B cell (primary cell): ENCODE measurements around the gene PITRM1. TPM values are rescaled to one million over a fixed set of nuclear protein-coding genes. Genes with fewer than 3 reads are reported as not detected.

Experiments
- ATAC-seq: fragments of 200-7000 bp; cut with Tn5 transposase; one replicate; pipeline ENCODE4 v1.10.0; 2021; ENCODE audit warnings: low read depth, mild to moderate bottlenecking, moderate number of reproducible peaks, moderate library complexity
- CTCF ChIA-PET: fragments of 350-600 bp; sonication (Branson Sonifier 250); formaldehyde crosslinking; loops from one replicate; lab custom pipeline; 2021; ENCODE audit warnings: antibody characterized with exemption, inconsistent platforms; lab: Charles Lee
- POLR2A ChIA-PET: fragments of 350-600 bp; sonication (Branson Sonifier 250); formaldehyde crosslinking; loops from one replicate; lab custom pipeline; 2021; ENCODE audit warnings: antibody characterized with exemption; lab: Charles Lee
- DNase-seq: peaks from one replicate; pipeline ENCODE4 v3.0.0; 2013
- H2AFZ ChIP-seq: 2 replicates; pipeline ENCODE4 v1.6.1; 2012; ENCODE audit warnings: mild to moderate bottlenecking, low read depth, low read length; ENCODE audit not compliant: insufficient read depth, poor library complexity, severe bottlenecking
- H3K27ac ChIP-seq, 2 donors: 1 replicate in 1 of 2; 2 replicates in 1 of 2; pipeline ENCODE4 v1.5.1; 2012 to 2013; ENCODE audit warnings: low read length in 2 of 2, mild to moderate bottlenecking in 2 of 2, moderate library complexity in 1 of 2
- H3K27me3 ChIP-seq, 4 experiments: fragments of 200-600 bp in 1 of 4; sonication (generic) in 1 of 4; replicated peaks in 1 of 4; 1 replicate in 2 of 4; 2 replicates in 2 of 4; pipeline versions ENCODE4 v1.6.1 to v1.7.0; 2013 to 2016; ENCODE audit warnings: low read length in 3 of 4, mild to moderate bottlenecking in 2 of 4, mixed read lengths in 1 of 4, moderate library complexity in 1 of 4; ENCODE audit not compliant: insufficient read depth in 4 of 4, control insufficient read depth in 3 of 4; ENCODE audit errors: control extremely low read depth in 1 of 4
- H3K36me3 ChIP-seq, 2 experiments: replicated peaks in 1 of 2; 1 replicate in 1 of 2; 2 replicates in 1 of 2; pipeline versions ENCODE4 v1.6.1 to v1.7.1; 2013; ENCODE audit warnings: low read length in 1 of 2; ENCODE audit not compliant: insufficient read depth in 2 of 2, control insufficient read depth in 1 of 2; ENCODE audit errors: control extremely low read depth in 1 of 2, extremely low read depth in 1 of 2
- H3K4me1 ChIP-seq, 2 donors: fragments of 200-600 bp in 1 of 2; sonication (generic) in 1 of 2; 1 replicate in 1 of 2; 2 replicates in 1 of 2; pipeline versions ENCODE4 v1.5.1 to v1.6.1; 2013 to 2017; ENCODE audit warnings: low read length in 2 of 2; ENCODE audit not compliant: control insufficient read depth in 2 of 2, insufficient read depth in 2 of 2
- H3K4me2 ChIP-seq: replicated peaks from 2 replicates; pipeline ENCODE3; 2012; ENCODE audit warnings: mild to moderate bottlenecking, low read depth, low read length; ENCODE audit not compliant: poor library complexity, severe bottlenecking
- H3K4me3 ChIP-seq, 5 experiments: fragments of 200-600 bp in 1 of 5; sonication (generic) in 1 of 5; 1 replicate in 3 of 5; 2 replicates in 2 of 5; pipeline versions ENCODE4 v1.5.1 to v1.7.0; 2011 to 2016; ENCODE audit warnings: low read length in 4 of 5, mild to moderate bottlenecking in 4 of 5, low read depth in 2 of 5, control low read depth in 1 of 5, moderate library complexity in 1 of 5; ENCODE audit not compliant: insufficient read depth in 1 of 5; ENCODE audit errors: control extremely low read depth in 1 of 5, extremely low read depth in 1 of 5
- H3K79me2 ChIP-seq: fragments of 200-600 bp; sonication (generic); one replicate; pipeline ENCODE4 v1.6.0; 2016; ENCODE audit warnings: low read length; ENCODE audit not compliant: control insufficient read depth, insufficient read depth
- H3K9ac ChIP-seq: fragments of 200-600 bp; sonication (generic); 2 replicates; pipeline ENCODE4 v1.6.1; 2017; ENCODE audit warnings: mild to moderate bottlenecking, low read length, moderate library complexity
- H3K9me3 ChIP-seq, 3 donors: one replicate each; pipeline versions ENCODE4 v1.6.1 to v1.7.1; 2013; ENCODE audit warnings: low read length in 2 of 3; ENCODE audit not compliant: control insufficient read depth in 2 of 3, insufficient read depth in 1 of 3; ENCODE audit errors: control extremely low read depth in 1 of 3
- H4K20me1 ChIP-seq: 2 replicates; pipeline ENCODE4 v1.6.0; 2012; ENCODE audit warnings: mild to moderate bottlenecking, low read length; ENCODE audit not compliant: insufficient read depth, control insufficient read depth, poor library complexity, severe bottlenecking
- H3K27ac Mint-ChIP-seq: one replicate; pipeline ENCODE4 v1.8.0; 2021; ENCODE audit warnings: mixed read lengths
- H3K27me3 Mint-ChIP-seq: one replicate; pipeline ENCODE4 v1.8.0; 2021; ENCODE audit warnings: mixed read lengths
- H3K4me1 Mint-ChIP-seq: one replicate; pipeline ENCODE4 v1.8.0; 2021; ENCODE audit warnings: mixed read lengths
- H3K4me3 Mint-ChIP-seq: one replicate; pipeline ENCODE4 v1.8.0; 2021; ENCODE audit warnings: mixed read lengths
- H3K9me3 Mint-ChIP-seq: one replicate; pipeline ENCODE4 v1.8.0; 2022; ENCODE audit warnings: mixed read lengths; ENCODE audit not compliant: insufficient read depth
- CTCF ChIP-seq: fragments of 200-600 bp; IDR thresholded peaks from one replicate; pipeline ENCODE4 v1.8.0; 2022; ENCODE audit warnings: antibody characterized with exemption, mild to moderate bottlenecking
- EZH2 ChIP-seq: IDR thresholded peaks from 2 replicates; pipeline ENCODE4 v1.6.1; 2012; ENCODE audit warnings: borderline replicate concordance, low read depth, mild to moderate bottlenecking, moderate library complexity, low read length; ENCODE audit not compliant: insufficient read depth, poor library complexity, severe bottlenecking
- WGBS: methylation state at CpG from one replicate; pipeline ENCODE4 v1.1.5; 2013; ENCODE audit warnings: missing lambda C conversion rate; ENCODE audit not compliant: insufficient coverage; 5-methylcytosine and 5-hydroxymethylcytosine counted together
- intact Hi-C: fragments of 100-400 bp; cut with micrococcal nuclease; formaldehyde crosslinking; loops from one replicate; pipeline ENCODE4 v1.10.0; 2022
- polyA plus RNA-seq: library from polyadenylated mRNA; depleted of rRNA; stranded (reverse); fragments of >200 nt; gene quantifications from 2 replicates; pipeline ENCODE4 v1.2.3, GENCODE V29; 2012
- total RNA-seq, 2 donors: library from RNA; stranded (reverse); fragments of 120-200 nt in 1 of 2; gene quantifications; 1 replicate in 1 of 2; 2 replicates in 1 of 2; pipeline versions ENCODE4 v1.2.3 to v1.2.4, GENCODE V29; 2013 to 2022

PITRM1 gene
- total and polyA plus RNA-seq, 2 donors (not counting 1 experiment from before 2014, with no cell fraction given): 50.7 to 71.1 TPM

DNA sequence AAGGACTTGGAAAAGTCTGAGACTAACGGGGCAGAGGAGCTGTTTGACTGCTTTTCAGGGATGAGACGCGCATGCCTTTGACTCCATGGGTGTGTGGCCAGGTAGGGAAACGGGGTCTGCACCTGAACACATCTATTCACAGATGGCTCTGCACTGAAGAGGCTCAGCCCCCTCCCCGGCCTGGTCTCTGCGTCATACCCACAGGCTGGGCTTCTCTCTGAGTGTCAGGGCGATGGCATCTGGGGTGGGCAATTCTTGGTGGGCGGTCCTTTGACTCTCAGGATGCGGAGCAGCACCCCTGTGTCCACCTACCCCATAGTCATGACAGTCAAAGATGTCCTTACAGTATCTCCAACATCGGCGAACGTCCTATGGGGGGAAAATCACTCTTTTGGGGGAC is 82.2 kb downstream of the PITRM1 start:
- intact Hi-C loops: no loop called here
- H3K4me2 ChIP-seq: no peak overlapping the region

More for the DNA sequence above, 82.2 kb downstream of the PITRM1 start:
- no peak for DNase-seq
- WGBS: 96% methylated on average over 7 of the region's 12 CpGs
- peaks cover 30% of the 10 kb centered on the region for H4K20me1 ChIP-seq
- H3K4me1 ChIP-seq: no peaks in the 10 kb centered on the region
- no peak overlapping the region for H3K27ac ChIP-seq
- no peaks in the 10 kb centered on the region for H3K27me3 Mint-ChIP-seq
- no peak for ATAC-seq
- no peak overlapping the region for H3K4me3 ChIP-seq
- no peak overlapping the region for H3K4me3 Mint-ChIP-seq
- no peaks in the 10 kb centered on the region for H3K27me3 ChIP-seq
- no peaks in the 10 kb centered on the region for H3K9me3 ChIP-seq
- H3K9me3 Mint-ChIP-seq: no peaks in the 10 kb centered on the region
- no peak overlapping the region for H3K27ac Mint-ChIP-seq
- POLR2A ChIA-PET: no interaction called here
- no peak overlapping the region for H2AFZ ChIP-seq
- peaks cover 68% of the 10 kb centered on the region for H3K79me2 ChIP-seq
- TF ChIP-seq EZH2: no peak
- no peak for TF ChIP-seq CTCF
- CTCF ChIA-PET: no interaction called here
- peaks cover 13% of the 10 kb centered on the region for H3K4me1 Mint-ChIP-seq
- peaks cover 0 to 17% of the 10 kb centered on the region in 2 experiments for H3K36me3 ChIP-seq
- H3K9ac ChIP-seq: no peak overlapping the region

Other genes starting within 250 kb of the PITRM1 start
- 41.4 and 43.8 TPM in 2 replicates for gene PFKP, start 105.2 kb downstream of the PITRM1 start, total RNA-seq
- gene PFKP, start 105.2 kb downstream of the PITRM1 start, polyA plus RNA-seq: 37.6 and 54.3 TPM in 2 replicates